Measurements from ENCODE around the gene CCDC180.
"Not testable (repeated sequence)": the region's sequence is repeated elsewhere in the genome, so short reads cannot be mapped to it uniquely, and the experiment has no call there.

CCDC180 gene

DNA sequence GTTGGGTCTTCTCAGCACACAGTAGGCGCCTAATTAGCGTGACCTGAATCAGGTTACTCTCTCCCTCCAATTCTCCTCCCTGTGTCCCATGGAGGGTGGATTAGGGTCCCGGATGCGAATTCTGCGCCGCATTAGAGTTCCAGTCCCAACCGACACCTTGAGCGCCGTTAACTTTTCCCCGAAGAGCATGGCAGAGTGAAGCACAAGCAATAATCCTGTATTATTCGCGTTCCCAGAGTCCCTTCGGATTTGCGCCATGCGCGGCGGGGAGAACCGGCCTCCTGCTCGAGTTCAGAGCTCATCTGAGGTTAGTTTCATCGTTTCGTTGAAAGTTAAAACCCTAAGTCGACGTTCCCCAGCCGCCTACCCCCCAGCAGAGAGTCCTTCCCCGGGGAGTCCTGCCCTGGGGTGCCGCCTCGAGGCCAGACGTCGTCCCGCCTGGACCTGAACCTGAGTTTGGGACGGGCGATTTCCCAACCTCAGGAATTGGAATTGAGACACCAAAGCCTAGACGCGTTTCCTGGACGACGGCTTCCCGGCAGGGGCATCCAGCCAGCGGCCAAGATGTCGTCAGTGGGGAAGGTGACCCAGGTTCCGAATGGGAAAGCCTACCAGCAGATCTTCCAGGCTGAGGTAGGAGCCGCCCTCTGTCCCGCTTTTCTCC is at the start of gene CCDC180:
CCDC180 (plus strand) TSS at position 160 of the 664 bp plus-strand sequence; CDS start at position 565, 405 bp downstream.
- DNase-seq, result no peak

DNA sequence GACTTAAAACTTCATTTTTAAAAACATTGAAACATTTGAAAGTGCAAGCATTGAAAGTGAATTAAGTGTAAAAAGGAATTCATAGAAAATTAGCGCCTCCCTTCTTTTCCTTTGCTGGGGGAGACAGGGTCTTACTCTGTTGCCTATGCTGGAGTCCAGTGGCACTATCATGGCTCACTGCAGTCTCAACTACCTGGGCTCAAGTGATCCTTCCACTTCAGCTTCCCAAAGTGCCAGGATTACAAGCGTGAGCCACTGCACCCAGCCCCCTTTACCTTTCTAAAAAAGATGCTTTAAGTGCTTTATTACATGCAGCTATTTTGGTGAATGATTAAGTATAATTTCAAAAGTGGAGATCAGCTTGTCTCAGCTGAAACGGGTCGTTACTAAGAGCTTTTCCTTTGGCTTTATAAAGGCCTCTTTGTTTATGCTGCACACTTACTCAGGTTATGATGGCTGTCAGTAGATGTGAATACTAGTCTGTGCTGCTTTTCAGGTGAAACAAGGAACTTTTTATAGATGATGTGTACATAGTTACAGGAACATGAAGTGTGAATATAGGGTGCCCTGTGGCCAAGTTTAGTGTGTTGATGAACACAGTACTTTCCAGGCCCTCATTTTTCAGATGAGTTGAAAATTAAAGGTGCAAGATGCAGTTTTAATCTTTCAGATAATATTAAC is 47.5 kb upstream of the CCDC180 start:
- not testable (repeated sequence) for DNase-seq

DNA sequence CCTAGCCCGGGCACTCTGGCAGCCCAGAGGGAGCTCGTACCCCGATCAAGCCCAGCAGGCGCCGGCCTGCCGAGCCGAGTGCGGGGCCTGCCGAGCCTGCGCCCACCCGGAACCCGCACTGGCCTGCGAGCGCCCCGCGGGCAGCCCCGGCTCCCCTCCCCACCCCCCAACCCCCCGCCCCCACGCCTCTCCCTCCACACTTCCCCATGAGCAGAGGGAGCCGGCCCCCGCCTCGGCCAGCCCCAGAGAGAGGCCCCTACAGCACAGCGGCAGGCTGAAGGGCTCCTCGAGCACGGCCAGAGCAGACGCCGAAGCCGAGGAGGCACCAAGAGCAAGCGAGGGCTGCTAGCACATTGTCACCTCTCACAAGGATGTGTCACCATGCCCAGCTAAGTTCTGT is 36.2 kb upstream of the CCDC180 start:
- no peak for DNase-seq

GRCh38 chr9:97272072-97272471 is 35.4 kb upstream of the CCDC180 start:
- DNase-seq, result no peak

GRCh38 chr9:97276310-97276852 is 31.1 kb upstream of the CCDC180 start:
- DNase-seq, result no peak

DNA sequence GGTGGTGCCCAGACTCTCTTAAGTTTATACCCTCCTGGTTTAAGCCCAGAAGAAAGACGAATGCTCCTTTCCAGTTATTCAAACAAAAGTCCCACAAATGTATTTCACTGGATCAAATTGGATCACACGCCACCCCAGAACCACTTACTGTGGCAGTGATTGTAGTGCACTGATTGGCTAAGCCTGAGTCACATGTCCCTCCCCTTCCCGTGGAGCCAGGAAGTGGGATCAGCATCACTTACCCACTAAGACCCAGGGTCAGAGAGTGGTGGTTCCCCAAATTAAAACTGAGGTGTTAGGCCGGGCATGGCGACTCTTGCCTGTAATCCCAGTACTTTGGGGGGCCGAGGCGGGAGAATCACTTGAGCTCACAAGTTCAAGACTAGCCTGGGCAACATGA is 29.5 kb upstream of the CCDC180 start:
- no peak for DNase-seq

DNA sequence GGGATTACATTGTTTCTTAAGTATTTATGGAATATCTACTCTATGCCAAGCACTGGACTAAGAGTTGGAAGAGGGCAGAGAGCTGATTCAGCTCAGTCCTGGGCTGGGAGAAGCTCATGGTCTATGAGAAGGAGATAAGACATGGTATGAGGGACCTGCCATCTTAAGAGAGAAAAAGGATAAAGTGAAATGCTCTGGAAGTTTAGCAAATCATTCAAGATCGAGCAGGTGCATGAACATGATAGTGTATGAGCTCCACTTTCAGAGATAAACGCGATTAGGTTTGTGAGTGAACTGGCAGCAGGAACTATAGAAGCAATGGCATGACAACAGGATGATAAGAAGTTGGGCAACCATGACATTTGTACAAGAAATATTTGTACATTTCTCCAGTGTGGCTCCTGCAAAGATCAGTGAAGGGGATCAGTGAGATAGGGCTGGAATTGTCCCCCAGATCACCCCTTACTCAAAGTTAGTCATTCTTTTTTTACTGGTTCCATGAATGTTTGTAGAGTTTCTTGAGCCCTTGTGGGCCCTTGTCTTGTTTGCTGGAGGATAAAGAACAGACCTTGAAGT is 26.6 kb upstream of the CCDC180 start:
- DNase-seq, result no peak

DNA sequence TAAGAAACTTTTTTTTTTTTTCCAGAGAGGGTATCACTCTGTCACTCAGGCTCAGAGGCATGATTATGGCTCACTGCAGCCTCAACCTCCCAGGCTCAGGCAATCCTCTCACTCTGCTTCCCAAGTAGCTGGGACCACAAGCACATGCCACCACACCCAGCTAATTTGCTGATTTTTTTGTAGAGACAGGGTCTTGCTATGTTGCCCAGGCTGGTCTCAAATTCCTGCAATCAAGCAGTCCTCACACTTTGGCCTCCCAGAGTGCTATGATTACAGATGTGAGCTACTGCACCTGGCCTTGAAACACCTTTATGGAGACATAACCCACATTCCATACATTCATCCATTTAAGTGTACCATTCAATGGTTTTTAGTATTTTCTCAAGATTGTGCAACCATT is 23.7 kb upstream of the CCDC180 start:
- no peak for DNase-seq

DNA sequence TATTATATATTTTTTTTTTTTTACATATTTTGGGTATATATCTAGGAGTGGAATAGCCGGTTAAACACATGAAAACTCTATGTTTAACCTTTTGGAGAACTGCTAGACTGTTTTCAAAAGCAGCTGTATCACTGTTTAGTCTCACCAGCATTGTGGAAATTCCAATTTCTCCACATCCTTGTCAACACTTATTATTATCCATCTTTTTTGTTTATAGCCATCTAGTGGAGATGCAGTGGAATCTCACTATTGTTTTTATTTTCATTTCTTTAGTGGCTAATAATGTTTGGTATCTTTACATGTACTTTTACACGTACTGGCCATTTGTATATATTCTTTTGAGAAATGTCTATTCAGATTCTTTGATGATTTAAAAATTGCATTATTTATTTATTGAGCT is 22.7 kb upstream of the CCDC180 start:
- no peak for DNase-seq

- DNase-seq, result no peak
Measured at GRCh38 chr9:97292200-97292599, 15.3 kb upstream of the CCDC180 start.

- no peak for DNase-seq
Measured at GRCh38 chr9:97293207-97293721, 14.2 kb upstream of the CCDC180 start.

DNA sequence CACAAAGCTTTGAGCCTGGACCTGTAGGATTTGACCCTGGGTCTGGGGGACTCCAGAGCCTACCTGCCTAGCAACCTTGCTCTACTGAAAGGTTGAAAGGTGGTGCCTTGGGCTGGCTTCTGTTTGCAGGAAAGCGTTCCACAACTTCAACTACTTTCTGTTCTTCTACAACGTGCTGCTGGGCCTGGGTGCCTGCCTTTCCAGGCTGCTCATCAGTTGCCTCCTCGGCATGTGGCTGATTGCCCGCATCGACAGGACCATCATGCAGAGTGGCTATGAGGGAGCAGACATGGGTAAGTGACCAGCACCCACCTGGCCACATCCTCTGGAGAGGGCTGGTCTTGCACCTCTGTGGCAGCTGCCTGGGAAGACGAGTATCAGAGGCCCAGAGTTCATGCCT is 13.6 kb upstream of the CCDC180 start:
- DNase-seq, result no peak

DNA sequence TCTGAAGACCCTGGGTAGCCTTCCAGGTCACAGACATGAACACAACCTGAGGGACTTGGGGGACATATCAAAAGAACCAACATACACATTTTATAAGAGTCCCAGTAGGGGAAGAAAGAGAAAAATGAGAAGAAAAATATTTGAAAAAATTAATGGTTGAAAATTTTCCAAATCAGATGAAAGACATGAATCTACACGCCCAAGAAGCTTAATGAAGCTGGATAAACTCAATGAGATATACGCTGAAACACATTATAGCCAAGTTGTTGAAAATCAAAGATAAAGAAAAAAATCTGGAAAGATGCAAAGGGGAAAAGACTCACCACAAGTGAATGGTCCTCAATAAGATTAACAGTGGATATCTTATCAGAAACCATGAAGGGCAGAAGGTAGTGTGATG is 9.6 kb upstream of the CCDC180 start:
- no peak for DNase-seq

GRCh38 chr9:97299809-97300414 is 7.5 kb upstream of the CCDC180 start:
- DNase-seq, result no peak

GRCh38 chr9:97300586-97300985 is 6.9 kb upstream of the CCDC180 start:
- DNase-seq, result no peak

DNA sequence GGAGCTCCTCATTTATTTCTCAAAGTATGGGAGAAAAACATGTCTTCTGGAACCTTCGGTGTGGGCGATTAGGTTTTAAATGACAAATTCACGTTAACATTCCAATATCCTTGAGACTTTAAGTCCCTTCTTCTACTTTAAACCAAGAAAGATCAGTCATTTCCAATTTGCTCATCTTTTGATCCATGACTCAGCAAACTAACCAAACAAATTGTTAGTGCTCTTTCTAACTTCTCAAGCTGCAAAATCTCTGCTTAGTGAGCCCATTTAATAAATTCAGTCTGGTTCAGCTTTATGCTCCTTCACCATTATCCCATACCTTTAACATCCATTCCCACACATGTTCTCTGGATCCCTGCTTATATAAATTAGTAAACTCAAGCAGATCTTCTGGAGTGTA is 5.5 kb upstream of the CCDC180 start:
- no peak for DNase-seq

GRCh38 chr9:97304586-97304985 is 2.9 kb upstream of the CCDC180 start:
- no peak for DNase-seq

DNA sequence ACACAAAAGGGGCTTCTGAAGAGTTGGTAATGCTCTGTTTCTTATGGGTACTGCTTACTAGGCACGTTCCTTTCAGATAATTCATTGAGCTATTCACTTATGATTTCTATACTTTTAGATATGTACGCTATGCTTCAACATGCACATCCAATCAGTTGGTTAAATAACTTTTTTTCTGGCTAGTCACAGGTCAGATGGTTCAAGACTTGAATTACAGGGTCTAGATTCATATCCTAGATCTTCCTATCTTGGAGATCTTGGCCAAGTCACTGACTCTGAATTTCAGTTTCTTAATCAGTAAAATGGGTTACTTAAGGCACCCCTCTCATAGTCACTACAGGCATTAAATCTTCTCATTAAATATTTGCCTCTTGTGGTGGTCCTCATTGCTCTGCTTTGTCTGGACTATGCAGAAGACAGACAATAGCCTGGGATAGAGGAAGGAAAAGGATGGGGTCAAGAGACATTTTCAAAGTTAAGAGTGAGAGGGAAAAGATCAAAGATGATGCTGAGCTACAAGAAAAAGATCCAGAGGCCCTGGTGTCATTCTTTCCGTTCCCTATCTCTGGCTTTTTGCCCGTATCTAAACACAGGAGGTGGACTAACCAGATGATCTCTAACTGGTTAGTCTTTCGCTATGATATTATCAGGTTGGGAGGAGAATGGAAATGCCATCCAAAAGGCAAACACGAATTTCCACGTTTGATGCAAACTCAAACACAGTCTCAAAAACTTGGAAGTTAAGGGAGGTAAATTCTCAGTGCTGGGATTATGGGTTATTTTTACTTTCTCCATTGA is 1.8 kb upstream of the CCDC180 start:
- DNase-seq, result no peak

- DNase-seq, result no peak
Measured at GRCh38 chr9:97307091-97307490, 368 bp upstream of the CCDC180 start.

GRCh38 chr9:97309260-97309659 is 1.8 kb downstream of the CCDC180 start:
- no peak for DNase-seq

GRCh38 chr9:97310023-97310422 is 2.6 kb downstream of the CCDC180 start:
- no peak for DNase-seq

GRCh38 chr9:97310896-97311295 is 3.4 kb downstream of the CCDC180 start:
- no peak for DNase-seq

Data from SIG-M5 (cell line).